GM13977 (cell line): Measurements from ENCODE around the gene KCNN3.

Source experiments
- DNase-seq: peaks from one replicate; pipeline ENCODE4 v3.0.0; 2012; ENCODE audit warnings: low spot score
- in situ Hi-C: fragments of 300-500 bp; cut with MboI; formaldehyde crosslinking; loops from one replicate; pipeline ENCODE4 v1.12.0; 2022; ENCODE audit warnings: low sequenced_read_pairs, low pct_unique_long_range_greater_than_20kb, mixed read lengths, inconsistent platforms; ENCODE audit not compliant: unreplicated experiment
- TF ChIP-seq, protein P1 (sequence below): IDR thresholded peaks from 2 replicates; pipeline ENCODE4 v1.5.1; 2012; ENCODE audit warnings: mild to moderate bottlenecking, control low read depth; ENCODE audit not compliant: insufficient read depth; ENCODE audit errors: extremely low read depth, missing control alignments

KCNN3 gene

GRCh38 chr1:154698320-154699096 is 171.6 kb downstream of the KCNN3 start:
- in situ Hi-C loops: no loop called here
- TF ChIP-seq, protein P1, sequence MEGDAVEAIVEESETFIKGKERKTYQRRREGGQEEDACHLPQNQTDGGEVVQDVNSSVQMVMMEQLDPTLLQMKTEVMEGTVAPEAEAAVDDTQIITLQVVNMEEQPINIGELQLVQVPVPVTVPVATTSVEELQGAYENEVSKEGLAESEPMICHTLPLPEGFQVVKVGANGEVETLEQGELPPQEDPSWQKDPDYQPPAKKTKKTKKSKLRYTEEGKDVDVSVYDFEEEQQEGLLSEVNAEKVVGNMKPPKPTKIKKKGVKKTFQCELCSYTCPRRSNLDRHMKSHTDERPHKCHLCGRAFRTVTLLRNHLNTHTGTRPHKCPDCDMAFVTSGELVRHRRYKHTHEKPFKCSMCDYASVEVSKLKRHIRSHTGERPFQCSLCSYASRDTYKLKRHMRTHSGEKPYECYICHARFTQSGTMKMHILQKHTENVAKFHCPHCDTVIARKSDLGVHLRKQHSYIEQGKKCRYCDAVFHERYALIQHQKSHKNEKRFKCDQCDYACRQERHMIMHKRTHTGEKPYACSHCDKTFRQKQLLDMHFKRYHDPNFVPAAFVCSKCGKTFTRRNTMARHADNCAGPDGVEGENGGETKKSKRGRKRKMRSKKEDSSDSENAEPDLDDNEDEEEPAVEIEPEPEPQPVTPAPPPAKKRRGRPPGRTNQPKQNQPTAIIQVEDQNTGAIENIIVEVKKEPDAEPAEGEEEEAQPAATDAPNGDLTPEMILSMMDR: no peak
- DNase-seq: no peak

DNA sequence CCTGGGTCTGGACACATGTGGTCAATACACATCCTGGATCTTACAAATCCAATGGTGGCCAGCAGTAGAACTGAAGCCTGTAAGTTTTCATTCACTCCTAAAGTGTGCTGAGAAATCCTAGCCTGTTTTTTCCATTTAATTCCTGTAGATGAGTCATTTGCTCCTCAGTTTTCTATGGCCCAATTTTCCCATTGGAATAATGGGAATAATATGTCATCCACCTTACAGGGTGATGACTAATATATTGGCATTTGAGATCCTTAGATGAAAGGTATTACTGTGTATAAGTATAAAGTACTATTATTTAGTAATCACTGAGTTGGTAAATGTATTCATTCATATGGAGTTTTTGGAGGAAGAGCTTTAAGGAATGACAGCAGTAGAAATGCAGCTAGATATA is 172.4 kb downstream of the KCNN3 start:
- TF ChIP-seq, protein P1: no peak
- in situ Hi-C loops: no loop called here
- no peak for DNase-seq

- DNase-seq: no peak
- TF ChIP-seq, protein P1: no peak
- in situ Hi-C loops: no loop called here
Measured at GRCh38 chr1:154696456-154696855, 173.6 kb downstream of the KCNN3 start.

DNA sequence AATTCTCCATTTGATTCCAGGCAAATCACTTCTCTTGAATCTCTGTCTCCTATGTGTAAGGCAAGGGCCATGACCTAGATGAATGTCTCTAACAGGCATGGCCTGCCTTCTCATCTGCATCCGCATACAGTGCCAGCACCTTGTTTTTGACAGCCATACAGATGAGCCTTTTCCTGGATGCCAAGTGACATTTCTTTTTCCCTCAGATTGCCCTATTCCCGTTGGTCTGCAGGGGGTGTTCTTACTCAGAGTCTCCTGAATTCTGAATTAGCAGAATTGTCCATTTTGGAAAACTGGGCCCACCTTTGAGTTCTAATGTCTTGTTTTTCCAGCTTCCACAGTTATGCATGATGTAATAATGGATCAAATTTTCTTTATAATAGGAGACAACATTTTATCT is 174.1 kb downstream of the KCNN3 start:
- in situ Hi-C loops: no loop called here
- TF ChIP-seq, protein P1: no peak
- no peak for DNase-seq

DNA sequence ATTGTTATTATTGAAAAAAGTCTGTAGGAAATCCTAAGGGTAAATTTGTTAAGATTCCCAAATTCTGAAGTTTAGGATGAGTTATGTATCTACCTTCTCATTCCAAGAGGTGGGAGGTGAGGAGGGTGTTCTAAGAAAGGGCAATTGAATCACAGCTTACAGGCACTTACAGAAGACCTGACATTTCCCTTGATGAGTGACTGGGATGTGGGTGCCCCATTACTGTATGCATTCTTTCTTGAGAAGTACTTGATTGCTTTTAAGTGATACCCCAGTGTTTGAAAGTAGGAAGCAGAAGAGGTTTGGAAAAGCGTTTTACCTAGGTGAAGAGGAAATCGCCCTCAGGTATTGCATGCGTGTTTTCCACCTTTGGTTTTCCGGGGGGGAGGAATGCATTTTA is 175.1 kb downstream of the KCNN3 start:
- TF ChIP-seq, protein P1: no peak
- in situ Hi-C loops: no loop called here
- no peak for DNase-seq

DNA sequence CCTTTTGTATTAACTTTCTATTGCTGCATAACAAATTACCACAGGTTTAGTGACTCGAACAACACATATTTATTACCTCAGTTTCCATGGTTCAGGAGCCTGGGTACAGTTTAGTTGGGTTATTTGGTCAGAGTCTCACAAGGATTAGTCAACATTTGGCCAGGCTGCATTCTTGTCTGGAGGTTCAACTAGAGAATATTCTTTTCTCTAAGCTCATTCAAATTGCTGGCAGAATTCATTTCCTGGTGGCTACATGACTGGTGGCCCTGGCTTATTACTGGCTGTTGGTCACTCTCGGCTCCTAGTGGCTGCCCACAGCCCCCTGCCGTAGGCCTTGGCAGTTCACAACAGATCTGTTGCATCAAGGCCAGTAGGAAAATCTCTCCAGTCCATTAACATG is 181.0 kb downstream of the KCNN3 start:
- in situ Hi-C loops: no loop called here
- TF ChIP-seq, protein P1: no peak
- DNase-seq: no peak
